ENCODE measurements around the gene SMIM20. TPM values are rescaled to one million over a fixed set of nuclear protein-coding genes. Genes with fewer than 3 reads are reported as not detected.

The SMIM20 gene
- total and polyA plus RNA-seq, 9 of the 15 experiments (the other 6 are each of a cell fraction or from before 2014, with no cell fraction given) = 25.1 to 51.0 (median 38.9) TPM

- Histone ChIP-seq H2AFZ (ENCODE audit: low read depth, low read length) (no peak overlapping the region), H3K27me3 (ENCODE audit: control insufficient read depth in 2 of 2, insufficient read depth in 2 of 2, low read length in 2 of 2) (peaks cover 9 to 40% of the 10 kb centered on the region in 2 experiments; a peak in 4 of 5 replicates), H3K4me2 (ENCODE audit: insufficient read depth, low read length) (no peak overlapping the region), H3K4me3 (no peak overlapping the region), H3K36me3 (ENCODE audit: control insufficient read depth, insufficient read depth, low read length) (no peaks in the 10 kb centered on the region), H3K27ac (ENCODE audit: extremely low read depth, low read depth, low read length) (no peak overlapping the region), H3K4me1 (replicated peaks in 1 of 2; ENCODE audit: control insufficient read depth in 2 of 2, insufficient read depth in 2 of 2, low read length in 2 of 2) (no peaks in the 10 kb centered on the region), H4K20me1 (replicated peaks; ENCODE audit: control insufficient read depth, insufficient read depth, low read length) (no peaks in the 10 kb centered on the region), H3K79me2 (ENCODE audit: control insufficient read depth, insufficient read depth, low read length) (no peaks in the 10 kb centered on the region), H3K9ac (ENCODE audit: insufficient read depth in 1 of 2, low read depth in 2 of 2, low read length in 2 of 2) (no peak overlapping the region), H3K9me3 (replicated peaks; ENCODE audit: control insufficient read depth, insufficient read depth, low read depth, low read length) (no peaks in the 10 kb centered on the region), H3K9me1 (ENCODE audit: control insufficient read depth, insufficient read depth, low read length) (no peaks in the 10 kb centered on the region)
- TF ChIP-seq YY1 (IDR thresholded peaks at IDR 0.05; ENCODE audit: borderline replicate concordance in 1 of 3, control insufficient read depth in 1 of 3, extremely low read depth in 1 of 3, insufficient read depth in 3 of 3, insufficient read length in 1 of 3, insufficient replicate concordance in 2 of 3, low read depth in 1 of 3, low read length in 2 of 3) (no peak), IRF2 (CRISPR knock-in tag; IDR thresholded peaks at IDR 0.05) (no peak), ZNF561 (CRISPR knock-in tag; conservative IDR thresholded peaks at IDR 0.05) (no peak), HNRNPLL (IDR thresholded peaks at IDR 0.05; ENCODE audit: low read depth, low read length, poor library complexity, severe bottlenecking) (no peak), NR4A1 (CRISPR knock-in tag; IDR thresholded peaks at IDR 0.05) (no peak), NR4A1 (tag; IDR thresholded peaks at IDR 0.05) (no peak), CCNT2 (IDR thresholded peaks at IDR 0.05; ENCODE audit: borderline replicate concordance, extremely low read depth, insufficient read length, low read depth, low read length) (no peak), HNRNPL (IDR thresholded peaks at IDR 0.05; ENCODE audit: low read depth, low read length) (no peak), CLOCK (CRISPR knock-in tag; IDR thresholded peaks at IDR 0.05; ENCODE audit: borderline replicate concordance) (no peak), PTBP1 (IDR thresholded peaks at IDR 0.05; ENCODE audit: low read depth, low read length) (no peak), POLR2B (IDR thresholded peaks at IDR 0.05; ENCODE audit: low read depth, partially characterized antibody) (no peak), KAT8 (IDR thresholded peaks at IDR 0.05; ENCODE audit: low read depth) (no peak), CC2D1A (IDR thresholded peaks at IDR 0.05) (no peak), KDM4B (IDR thresholded peaks at IDR 0.05; ENCODE audit: borderline replicate concordance in 2 of 2, low read depth in 1 of 2) (no peak), POLR2G (IDR thresholded peaks at IDR 0.05; ENCODE audit: low read depth, low read length) (no peak), BRF1 (IDR thresholded peaks at IDR 0.05; ENCODE audit: borderline replicate concordance, extremely low read depth, insufficient read length) (no peak), ZNF668 (CRISPR knock-in tag; IDR thresholded peaks at IDR 0.05) (no peak), HBP1 (CRISPR knock-in tag; IDR thresholded peaks at IDR 0.05) (no peak), DDX20 (tag; IDR thresholded peaks at IDR 0.05; ENCODE audit: low read depth) (no peak)
- ChIA-PET CTCF (ENCODE audit: low intra/inter-chr PET ratio) (no interaction called here), POLR2A (interaction anchor here (1.5 kb wide), 1 partner anchor 13 kb away, joined by 3 read pairs; no protein-coding TSS in a partner anchor)
- 0% methylated on average over 13 of the region's 13 CpGs for WGBS (ENCODE audit: insufficient coverage, low coverage, missing lambda C conversion rate)
- no TSS peak for BruUV-seq (replicated peaks)
- no peak for ATAC-seq
- no peak for DNase-seq (ENCODE audit: extremely low read depth in 1 of 4, low spot score in 3 of 4)
- in situ Hi-C loops (cut with MboI) (no loop called here), intact Hi-C loops (cut with micrococcal nuclease) (no loop called here)
- FAIRE-seq = no peak
Observed at GRCh38 chr4:25970226-25970675, 56.2 kb downstream of the SMIM20 start.
